Frontal cortex (tissue), 4 donors: Measurements from ENCODE around the gene SCGB3A2. TPM values are rescaled to one million over a fixed set of nuclear protein-coding genes. Genes with fewer than 3 reads are reported as not detected.
A peak's percentile ranks its signal among the peaks of the same experiment; 100 is the strongest.

Source experiments
- DNase-seq, 2 donors: peaks; one replicate each; pipeline ENCODE4 v3.0.0; 2012; ENCODE audit warnings: low spot score in 2 of 2
- FAIRE-seq: peaks from 2 replicates; lab custom pipeline; 2012; peaks lifted over from hg19 to GRCh38; lab: Jason Lieb, UNC
- total RNA-seq: library from RNA; depleted of rRNA; stranded (reverse); fragments of >200 nt; gene quantifications from one replicate; pipeline ENCODE4 v1.2.3, GENCODE V29; 2014
- donor health status: control.
- donor health status: control.
- donor health status: control.

Gene SCGB3A2
- total RNA-seq, 1 donor from 2014 or later = not detected

DNA sequence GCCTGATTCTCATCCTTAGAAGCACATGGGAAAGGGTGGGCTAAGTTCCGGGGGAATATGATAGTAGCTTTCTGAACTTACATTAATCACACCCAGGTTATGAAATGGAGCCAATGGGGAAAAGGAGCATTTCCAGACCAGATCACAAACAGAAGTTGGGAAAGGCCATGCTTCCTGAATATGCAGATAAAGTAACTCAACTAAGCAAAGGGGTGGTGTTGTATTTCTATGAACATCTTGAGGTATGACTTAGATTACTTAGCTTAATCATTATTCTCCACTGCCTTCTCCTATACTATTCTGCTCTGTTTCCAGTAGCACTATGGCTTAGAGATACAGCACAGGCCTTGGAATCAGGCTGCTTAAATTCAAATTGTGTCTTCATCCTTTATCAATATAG is 17.4 kb downstream of the SCGB3A2 start:
- DNase-seq (no peak), FAIRE-seq (no peak)

GRCh38 chr5:147898875-147899401 is 20.4 kb downstream of the SCGB3A2 start:
- FAIRE-seq = no peak
- no peak for DNase-seq

DNA sequence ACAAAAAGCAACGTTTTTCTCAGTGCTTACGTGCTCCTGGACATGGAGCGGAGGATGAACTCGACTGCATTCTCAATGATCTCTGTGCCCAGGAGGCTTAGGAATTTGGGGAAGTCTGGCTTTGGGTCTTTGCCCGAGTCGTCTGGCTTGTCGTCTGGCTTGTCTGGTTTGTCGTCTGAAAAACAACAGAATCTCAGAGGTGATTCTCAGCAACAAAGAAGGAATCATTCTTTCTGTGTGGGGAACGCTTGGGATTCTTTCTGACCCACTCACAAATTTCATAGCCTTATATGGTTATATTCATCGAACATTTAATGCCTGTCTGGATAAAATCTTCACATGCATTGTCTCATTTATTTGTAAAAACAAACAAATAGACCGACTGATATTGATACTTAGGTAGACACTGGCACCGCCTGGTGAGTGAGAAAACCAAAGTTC is 23.1 kb downstream of the SCGB3A2 start:
- FAIRE-seq = no peak
- DNase-seq = no peak

DNA sequence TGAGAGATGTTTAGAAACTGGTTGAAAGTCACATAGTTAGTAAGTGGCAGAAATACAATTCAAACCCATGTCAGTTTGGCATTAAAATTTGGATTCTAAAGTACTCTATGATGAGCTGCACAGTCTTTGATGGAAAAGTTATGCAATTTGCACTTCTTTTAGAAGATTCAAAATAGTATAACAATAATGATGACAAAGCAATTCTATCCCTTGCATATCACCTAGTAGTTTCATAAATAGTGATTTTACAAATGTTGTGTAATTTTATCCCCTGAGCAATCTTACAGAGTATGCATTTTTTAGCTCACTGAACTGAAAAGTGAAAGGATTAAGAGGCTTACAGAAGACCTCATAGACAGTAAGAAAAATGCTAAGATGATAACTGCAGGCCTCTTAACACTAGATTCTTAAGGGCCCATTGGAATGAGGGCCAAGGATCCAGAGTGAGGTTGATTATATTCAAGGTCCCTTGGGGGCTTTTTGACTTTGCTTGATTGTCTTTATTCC is 24.2 kb downstream of the SCGB3A2 start:
- DNase-seq (no peak), FAIRE-seq (no peak)

- no peak for DNase-seq
Observed at GRCh38 chr5:147904110-147904509, 25.6 kb downstream of the SCGB3A2 start.

DNA sequence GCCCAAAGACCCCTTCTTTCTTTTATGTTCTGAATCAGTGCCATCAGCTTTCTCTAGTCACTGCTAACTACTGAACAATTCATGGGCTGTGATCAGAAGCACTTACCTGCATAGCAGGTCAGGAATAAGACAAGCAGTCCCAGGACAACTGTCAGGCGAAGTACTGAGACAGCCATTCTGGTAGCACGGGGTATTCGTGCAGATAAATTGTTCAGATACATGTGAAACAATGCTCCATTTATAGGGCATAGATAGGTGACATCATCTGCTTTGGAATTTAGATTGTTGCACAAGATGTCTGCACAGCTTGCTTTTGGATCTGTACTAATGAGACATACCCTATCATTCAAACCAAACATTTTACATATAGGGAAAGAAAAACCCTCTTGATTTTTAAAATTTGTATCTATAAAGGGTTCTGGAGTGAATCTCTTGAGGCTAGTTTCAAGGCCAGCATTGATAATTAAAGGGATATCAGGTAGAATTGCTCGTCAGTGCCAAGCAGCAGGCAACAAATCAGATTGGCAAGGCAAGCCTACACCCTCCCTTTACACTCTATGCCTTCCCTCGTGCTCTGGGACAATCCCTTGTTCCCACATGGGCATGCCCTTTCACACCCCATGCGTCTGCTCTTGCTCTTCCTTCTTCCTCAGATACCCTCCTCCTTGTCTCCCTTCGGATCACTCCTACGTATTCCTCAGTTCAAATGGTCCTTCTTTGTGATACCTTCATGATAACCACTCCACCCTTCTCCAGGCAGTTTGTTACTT is 28.0 kb downstream of the SCGB3A2 start, which contains the start of gene C5orf46:
TSS of gene C5orf46 (minus strand) at position 213 of the 770 bp plus-strand sequence. CDS start at position 176, 37 bp downstream.
- FAIRE-seq (no peak), DNase-seq (no peak)

More at GRCh38 chr5:147904110-147904509, 25.6 kb downstream of the SCGB3A2 start:
- no peak for FAIRE-seq

GRCh38 chr5:147911427-147911826 is 32.9 kb downstream of the SCGB3A2 start:
- DNase-seq = no peak
- no peak for FAIRE-seq

DNA sequence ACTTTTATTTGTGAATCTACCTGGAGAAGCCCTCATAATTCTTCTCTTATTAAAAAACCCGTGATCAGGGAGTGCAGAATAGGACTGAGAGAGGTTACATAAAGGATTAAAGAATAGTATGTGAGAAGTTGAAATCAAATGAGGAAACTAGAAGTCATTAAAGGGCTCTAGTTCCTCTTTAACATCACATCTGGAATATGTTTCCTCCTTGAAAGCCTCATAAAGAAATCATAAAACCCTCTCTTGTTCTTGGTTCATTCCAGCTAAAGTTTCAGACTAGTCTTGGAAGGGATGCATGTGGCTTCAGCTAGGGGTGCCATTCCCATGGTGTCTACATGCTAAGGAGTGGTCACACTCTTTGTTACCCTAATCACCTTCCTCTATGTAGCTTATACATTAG is 33.5 kb downstream of the SCGB3A2 start:
- DNase-seq (no peak), FAIRE-seq (no peak)

DNA sequence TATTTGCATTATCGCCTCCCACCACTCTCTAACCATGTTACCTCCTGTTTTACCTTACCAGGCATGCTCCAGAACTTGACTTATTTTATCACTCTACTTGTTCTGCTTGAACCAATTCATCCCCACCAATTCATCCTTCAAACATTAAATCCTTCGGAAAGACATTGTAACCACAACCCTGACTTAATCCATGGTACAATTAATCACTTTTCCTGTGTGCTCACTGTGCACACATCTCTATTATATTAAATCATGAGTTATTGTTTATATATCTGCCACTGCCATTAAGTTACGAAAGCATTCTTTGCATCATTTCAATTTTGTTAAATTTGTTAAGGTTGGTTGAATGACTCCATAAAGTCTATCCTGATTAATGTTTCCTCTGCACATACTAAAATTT is 35.3 kb downstream of the SCGB3A2 start:
- FAIRE-seq = no peak
- no peak for DNase-seq

- DNase-seq (no peak), FAIRE-seq (no peak)
Observed at GRCh38 chr5:147918101-147918685, 39.7 kb downstream of the SCGB3A2 start.

- DNase-seq (no peak), FAIRE-seq (no peak)
Observed at GRCh38 chr5:147918899-147919298, 40.4 kb downstream of the SCGB3A2 start.

DNA sequence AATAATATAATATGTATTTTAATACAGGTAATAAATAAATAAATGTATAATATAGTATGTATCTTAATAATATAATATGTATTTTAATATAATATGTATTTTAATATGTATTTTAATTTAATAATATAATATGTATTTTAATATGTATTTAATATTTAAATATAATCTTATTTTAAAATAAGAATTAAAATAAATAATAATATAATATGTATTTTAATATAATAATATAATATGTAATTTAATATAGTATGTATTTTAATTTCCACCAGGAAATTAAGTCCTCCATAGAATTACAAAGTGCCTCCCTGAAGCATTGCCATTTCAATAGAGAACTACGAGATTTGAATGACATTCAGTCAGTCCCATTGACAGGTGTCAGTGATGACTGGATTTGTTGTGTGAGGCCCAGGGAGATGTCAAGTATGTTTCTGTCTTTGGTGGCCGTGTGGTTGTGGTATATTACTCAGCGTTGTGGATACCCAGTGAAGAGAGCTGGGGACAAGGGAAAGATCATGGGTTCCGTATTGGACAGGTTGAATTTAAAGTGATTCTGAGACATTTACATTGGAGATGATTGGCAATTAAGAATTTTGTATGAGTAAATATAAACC is 42.0 kb downstream of the SCGB3A2 start:
- FAIRE-seq = peak; percentile 99

DNA sequence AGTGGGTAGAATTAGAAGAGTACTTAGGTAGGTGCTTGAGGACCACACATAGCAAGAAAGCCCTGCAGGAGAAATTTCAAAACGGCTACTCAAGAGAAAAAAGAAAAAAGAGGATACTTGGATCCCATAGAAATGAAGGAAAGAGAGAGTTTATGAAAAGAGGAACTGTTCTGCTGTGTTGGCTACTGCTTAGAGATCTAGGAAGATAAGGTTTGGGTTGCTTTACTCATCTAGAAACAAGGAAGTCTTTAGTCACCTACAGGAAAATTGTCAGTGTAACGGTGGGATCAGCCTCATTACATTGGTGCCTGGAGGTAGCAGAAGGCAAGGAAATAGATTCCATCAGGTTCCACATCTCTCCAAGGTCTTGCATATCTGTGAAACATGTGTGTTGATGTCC is 42.6 kb downstream of the SCGB3A2 start:
- no peak for DNase-seq
- no peak for FAIRE-seq

More for the DNA sequence above, 42.0 kb downstream of the SCGB3A2 start:
- no peak for DNase-seq

DNA sequence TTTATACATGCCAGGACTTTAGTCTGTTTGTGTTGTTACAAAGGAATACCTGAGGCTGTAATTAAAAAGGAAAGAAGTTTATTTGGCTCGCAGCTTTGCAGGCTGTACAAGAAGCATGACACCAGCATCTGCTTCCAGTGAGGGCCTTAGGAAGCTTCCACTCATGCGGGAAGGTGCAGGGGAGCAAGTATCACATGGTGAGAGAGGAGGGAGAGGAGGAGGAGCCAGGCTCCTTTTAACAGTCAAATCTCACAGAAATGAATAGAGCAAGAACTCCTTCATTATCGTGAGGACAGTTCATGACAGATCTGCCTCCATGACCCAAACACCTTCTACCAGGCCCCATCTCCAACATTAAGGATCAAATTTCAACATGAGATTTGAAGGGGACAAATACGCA is 46.5 kb downstream of the SCGB3A2 start:
- DNase-seq (no peak), FAIRE-seq (no peak)

GRCh38 chr5:147927901-147928300 is 49.4 kb downstream of the SCGB3A2 start:
- DNase-seq (no peak), FAIRE-seq (no peak)

GRCh38 chr5:147930769-147931168 is 52.3 kb downstream of the SCGB3A2 start:
- DNase-seq (no peak), FAIRE-seq (no peak)

Other genes starting within 250 kb of the SCGB3A2 start
- gene JAKMIP2, start 96.0 kb upstream of the SCGB3A2 start, total RNA-seq = 56.3 TPM
- gene SPINK1, start 47.0 kb upstream of the SCGB3A2 start, total RNA-seq = not detected
- gene C5orf46, start 27.8 kb downstream of the SCGB3A2 start, total RNA-seq = not detected
- gene SPINK5, start 185.3 kb downstream of the SCGB3A2 start, total RNA-seq = not detected